ENCODE results near the gene RSPH10B2.
"Not testable (repeated sequence)": the region's sequence is repeated elsewhere in the genome, so short reads cannot be mapped to it uniquely, and the experiment has no call there.

The RSPH10B2 gene

DNA sequence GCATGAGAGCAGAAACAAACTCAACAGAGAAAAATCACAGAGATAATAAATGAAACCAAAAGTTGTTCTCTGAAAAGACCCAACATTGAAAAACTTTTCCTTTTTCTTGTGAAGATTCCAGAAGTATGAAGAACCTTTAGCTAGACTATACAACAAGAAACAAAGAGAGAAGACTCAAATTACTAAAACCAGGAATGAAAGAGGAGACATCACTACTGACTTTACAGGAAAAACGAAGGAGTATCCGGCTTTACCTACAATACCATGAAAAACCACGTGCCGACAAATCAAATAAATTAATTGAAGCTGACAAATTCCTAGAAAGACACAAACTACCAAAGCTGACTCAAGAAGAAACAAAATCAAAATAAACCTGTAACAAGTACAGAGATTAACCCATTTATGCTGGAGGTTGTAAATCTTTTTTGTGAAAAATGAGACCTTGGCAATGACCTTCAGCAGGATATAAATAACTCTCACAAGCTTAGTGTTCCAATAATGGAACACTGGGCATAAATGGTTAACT is 53.6 kb downstream of the RSPH10B2 start:
- not testable (repeated sequence) for H3K14ac ChIP-seq (ENCODE audit: low read length); H2BK12ac ChIP-seq (ENCODE audit: low read length); H3K27ac ChIP-seq (replicated peaks; ENCODE audit: low read length); H2AFZ ChIP-seq (ENCODE audit: low read length); H2BK15ac ChIP-seq (ENCODE audit: low read length); DNase-seq (ENCODE audit: low spot score); H3K9ac ChIP-seq (ENCODE audit: low read depth, low read length, poor library complexity); H3K23ac ChIP-seq (ENCODE audit: low read depth, low read length, poor library complexity); H3K9me3 ChIP-seq (replicated peaks in 1 of 2; ENCODE audit: control insufficient read depth in 2 of 2, insufficient read depth in 1 of 2, low read depth in 1 of 2, low read length in 2 of 2); H4K8ac ChIP-seq (ENCODE audit: low read depth, low read length); H3K4me3 ChIP-seq (ENCODE audit: low read length in 2 of 2); H3K4me1 ChIP-seq (ENCODE audit: control insufficient read depth in 2 of 2, insufficient read depth in 1 of 2, low read depth in 1 of 2, low read length in 2 of 2); H3K18ac ChIP-seq (ENCODE audit: low read length); H3K27me3 ChIP-seq (ENCODE audit: control insufficient read depth in 3 of 3, insufficient read depth in 3 of 3, low read depth in 1 of 3, low read length in 3 of 3); H2BK120ac ChIP-seq (ENCODE audit: low read depth, low read length); H2BK5ac ChIP-seq (ENCODE audit: low read length); H3K4ac ChIP-seq (ENCODE audit: low read length); H2AK5ac ChIP-seq (ENCODE audit: low read depth, low read length); H3K4me2 ChIP-seq (ENCODE audit: insufficient read depth, low read length, poor library complexity, severe bottlenecking); H4K91ac ChIP-seq (ENCODE audit: low read depth, low read length, poor library complexity); H3K36me3 ChIP-seq (replicated peaks in 1 of 2; ENCODE audit: control insufficient read depth in 2 of 2, insufficient read depth in 2 of 2, low read length in 2 of 2); H3K79me1 ChIP-seq (ENCODE audit: low read depth, low read length)
- no CpG with 5 or more reads among the region's 4 CpGs for WGBS, 2 donors (ENCODE audit: extremely low coverage in 2 of 2, insufficient read length in 2 of 2, insufficient replicate concordance in 1 of 2)

DNA sequence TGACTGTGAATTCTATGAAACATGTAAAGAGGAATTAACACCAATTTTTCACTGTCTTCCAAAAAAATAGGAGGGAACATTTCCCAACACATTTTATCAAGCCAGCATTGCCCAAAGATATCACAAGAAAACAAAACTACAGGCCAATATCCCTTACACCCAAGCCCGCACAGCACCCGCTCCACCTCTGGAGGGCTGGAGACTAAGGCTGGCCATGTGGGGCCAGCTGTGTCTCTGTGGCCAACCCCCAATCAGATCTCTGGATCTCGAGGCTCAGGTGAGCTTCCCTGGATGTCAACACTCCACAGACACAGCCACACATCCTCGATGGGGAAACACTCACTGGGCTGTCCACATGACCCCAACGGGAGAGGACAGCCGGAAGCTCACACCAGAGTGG is 54.1 kb downstream of the RSPH10B2 start:
- H3K36me3 ChIP-seq (replicated peaks in 1 of 2; ENCODE audit: control insufficient read depth in 2 of 2, insufficient read depth in 2 of 2, low read length in 2 of 2); H3K27ac ChIP-seq (replicated peaks; ENCODE audit: low read length); H2BK5ac ChIP-seq (ENCODE audit: low read length); H3K23ac ChIP-seq (ENCODE audit: low read depth, low read length, poor library complexity); H4K91ac ChIP-seq (ENCODE audit: low read depth, low read length, poor library complexity); H3K4me3 ChIP-seq (ENCODE audit: low read length in 2 of 2); H3K18ac ChIP-seq (ENCODE audit: low read length); H4K8ac ChIP-seq (ENCODE audit: low read depth, low read length); H2AK5ac ChIP-seq (ENCODE audit: low read depth, low read length); H2BK120ac ChIP-seq (ENCODE audit: low read depth, low read length); H3K79me1 ChIP-seq (ENCODE audit: low read depth, low read length); H2BK12ac ChIP-seq (ENCODE audit: low read length); H3K4me2 ChIP-seq (ENCODE audit: insufficient read depth, low read length, poor library complexity, severe bottlenecking); H3K4ac ChIP-seq (ENCODE audit: low read length); H3K27me3 ChIP-seq (ENCODE audit: control insufficient read depth in 3 of 3, insufficient read depth in 3 of 3, low read depth in 1 of 3, low read length in 3 of 3); DNase-seq (ENCODE audit: low spot score); H3K4me1 ChIP-seq (ENCODE audit: control insufficient read depth in 2 of 2, insufficient read depth in 1 of 2, low read depth in 1 of 2, low read length in 2 of 2); H3K9me3 ChIP-seq (replicated peaks in 1 of 2; ENCODE audit: control insufficient read depth in 2 of 2, insufficient read depth in 1 of 2, low read depth in 1 of 2, low read length in 2 of 2); H3K14ac ChIP-seq (ENCODE audit: low read length); H2AFZ ChIP-seq (ENCODE audit: low read length); H2BK15ac ChIP-seq (ENCODE audit: low read length); H3K9ac ChIP-seq (ENCODE audit: low read depth, low read length, poor library complexity): not testable (repeated sequence)
- no CpG with 5 or more reads among the region's 6 CpGs for WGBS, 2 donors (ENCODE audit: extremely low coverage in 2 of 2, insufficient read length in 2 of 2, insufficient replicate concordance in 1 of 2)

DNA sequence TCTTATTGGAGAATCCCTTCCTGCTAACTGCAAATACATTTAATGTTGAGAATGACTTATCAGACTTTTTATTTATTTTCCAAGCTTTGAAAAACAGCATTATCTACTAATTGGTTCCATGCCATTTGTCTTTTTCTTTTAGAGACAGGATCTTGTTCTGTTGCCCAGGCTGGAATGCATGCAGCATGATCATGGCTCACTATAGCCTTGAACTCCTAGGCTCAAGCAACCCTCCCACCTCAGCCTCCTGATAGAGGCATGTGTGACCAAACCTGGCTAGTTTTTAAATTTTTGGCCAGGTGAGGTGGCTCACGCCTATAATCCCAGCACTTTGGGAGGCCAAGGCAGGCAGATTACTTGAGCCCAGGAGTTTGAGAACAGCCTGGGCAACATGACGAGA is 59.1 kb downstream of the RSPH10B2 start:
- H3K4me2 ChIP-seq (ENCODE audit: insufficient read depth, low read length, poor library complexity, severe bottlenecking); H2BK120ac ChIP-seq (ENCODE audit: low read depth, low read length): not testable (repeated sequence)

DNA sequence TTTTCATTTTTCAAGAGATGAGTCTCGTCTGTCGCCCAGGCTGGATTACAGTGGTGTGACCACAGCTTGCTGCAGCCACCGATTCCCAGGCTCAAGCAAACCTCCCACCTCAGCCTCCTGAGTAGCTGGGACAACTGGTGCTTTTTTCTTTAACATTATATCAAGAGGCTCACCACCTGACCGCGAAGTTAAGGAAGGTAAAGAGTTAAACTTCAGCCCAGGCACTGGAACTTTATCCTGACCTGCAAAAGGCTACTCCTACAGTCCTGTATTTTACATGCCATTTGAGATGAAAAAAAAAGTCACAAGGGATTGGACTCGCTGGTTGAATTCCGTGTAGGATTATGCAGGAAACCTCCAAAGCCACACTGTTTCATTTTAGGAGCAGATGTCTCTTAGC is 61.6 kb downstream of the RSPH10B2 start:
- not testable (repeated sequence) for H3K4me3 ChIP-seq (ENCODE audit: low read length in 2 of 2); H2BK120ac ChIP-seq (ENCODE audit: low read depth, low read length); H3K4me1 ChIP-seq (ENCODE audit: control insufficient read depth in 2 of 2, insufficient read depth in 1 of 2, low read depth in 1 of 2, low read length in 2 of 2); H2BK5ac ChIP-seq (ENCODE audit: low read length); H3K79me1 ChIP-seq (ENCODE audit: low read depth, low read length); H3K14ac ChIP-seq (ENCODE audit: low read length); H3K27ac ChIP-seq (replicated peaks; ENCODE audit: low read length); H2AK5ac ChIP-seq (ENCODE audit: low read depth, low read length); DNase-seq (ENCODE audit: low spot score); H3K9ac ChIP-seq (ENCODE audit: low read depth, low read length, poor library complexity); H3K9me3 ChIP-seq (replicated peaks in 1 of 2; ENCODE audit: control insufficient read depth in 2 of 2, insufficient read depth in 1 of 2, low read depth in 1 of 2, low read length in 2 of 2); H2BK15ac ChIP-seq (ENCODE audit: low read length); H3K4ac ChIP-seq (ENCODE audit: low read length); H4K91ac ChIP-seq (ENCODE audit: low read depth, low read length, poor library complexity); H3K18ac ChIP-seq (ENCODE audit: low read length); H3K27me3 ChIP-seq (ENCODE audit: control insufficient read depth in 3 of 3, insufficient read depth in 3 of 3, low read depth in 1 of 3, low read length in 3 of 3); H2BK12ac ChIP-seq (ENCODE audit: low read length); H2AFZ ChIP-seq (ENCODE audit: low read length); H4K8ac ChIP-seq (ENCODE audit: low read depth, low read length); H3K4me2 ChIP-seq (ENCODE audit: insufficient read depth, low read length, poor library complexity, severe bottlenecking); H3K23ac ChIP-seq (ENCODE audit: low read depth, low read length, poor library complexity)
- peaks cover 0 to 32% of the 10 kb centered on the region in 2 donors for H3K36me3 ChIP-seq (replicated peaks in 1 of 2; ENCODE audit: control insufficient read depth in 2 of 2, insufficient read depth in 2 of 2, low read length in 2 of 2)
- no CpG with 5 or more reads among the region's 7 CpGs for WGBS, 2 donors (ENCODE audit: extremely low coverage in 2 of 2, insufficient read length in 2 of 2, insufficient replicate concordance in 1 of 2)

More for the DNA sequence above, 59.1 kb downstream of the RSPH10B2 start:
- H3K9me3 ChIP-seq (replicated peaks in 1 of 2; ENCODE audit: control insufficient read depth in 2 of 2, insufficient read depth in 1 of 2, low read depth in 1 of 2, low read length in 2 of 2); H3K9ac ChIP-seq (ENCODE audit: low read depth, low read length, poor library complexity); H3K4me3 ChIP-seq (ENCODE audit: low read length in 2 of 2); H3K27ac ChIP-seq (replicated peaks; ENCODE audit: low read length); H3K27me3 ChIP-seq (ENCODE audit: control insufficient read depth in 3 of 3, insufficient read depth in 3 of 3, low read depth in 1 of 3, low read length in 3 of 3); H3K18ac ChIP-seq (ENCODE audit: low read length); H3K4me1 ChIP-seq (ENCODE audit: control insufficient read depth in 2 of 2, insufficient read depth in 1 of 2, low read depth in 1 of 2, low read length in 2 of 2); H2BK12ac ChIP-seq (ENCODE audit: low read length); H4K8ac ChIP-seq (ENCODE audit: low read depth, low read length); H4K91ac ChIP-seq (ENCODE audit: low read depth, low read length, poor library complexity); H2AFZ ChIP-seq (ENCODE audit: low read length); H3K23ac ChIP-seq (ENCODE audit: low read depth, low read length, poor library complexity); DNase-seq (ENCODE audit: low spot score); H3K4ac ChIP-seq (ENCODE audit: low read length); H2AK5ac ChIP-seq (ENCODE audit: low read depth, low read length); H3K79me1 ChIP-seq (ENCODE audit: low read depth, low read length); H2BK15ac ChIP-seq (ENCODE audit: low read length); H3K14ac ChIP-seq (ENCODE audit: low read length); H2BK5ac ChIP-seq (ENCODE audit: low read length): not testable (repeated sequence)
- peaks cover 0 to 27% of the 10 kb centered on the region in 2 donors for H3K36me3 ChIP-seq (replicated peaks in 1 of 2; ENCODE audit: control insufficient read depth in 2 of 2, insufficient read depth in 2 of 2, low read length in 2 of 2)
- no CpG with 5 or more reads among the region's 2 CpGs for WGBS, 2 donors (ENCODE audit: extremely low coverage in 2 of 2, insufficient read length in 2 of 2, insufficient replicate concordance in 1 of 2)

Measured in neuronal stem cell (in vitro differentiated cells).